Kidney (tissue), 14 donors: ENCODE results near the gene RAB13. TPM values are rescaled to one million over a fixed set of nuclear protein-coding genes. Genes with fewer than 3 reads are reported as not detected.

Source experiments
- DNase-seq, 5 donors: peaks; one replicate each; pipeline ENCODE4 v3.0.0-alpha.2; 2013 to 2020
- FAIRE-seq: peaks from 2 replicates; lab custom pipeline; 2012; peaks lifted over from hg19 to GRCh38; lab: Jason Lieb, UNC
- H3K27ac ChIP-seq, 2 donors: one replicate each; pipeline ENCODE4 v1.7.0; 2013; ENCODE audit warnings: low read depth in 2 of 2, low read length in 2 of 2, inconsistent platforms in 1 of 2
- H3K27me3 ChIP-seq: one replicate; pipeline ENCODE4 v1.7.1; 2013; ENCODE audit warnings: low read length, inconsistent platforms; ENCODE audit not compliant: control insufficient read depth, insufficient read depth
- H3K36me3 ChIP-seq, 3 donors: one replicate each; pipeline versions ENCODE4 v1.7.0 to v1.7.1; 2013; ENCODE audit warnings: low read length in 3 of 3, control low read depth in 1 of 3, inconsistent platforms in 1 of 3; ENCODE audit not compliant: insufficient read depth in 3 of 3, control insufficient read depth in 2 of 3
- H3K4me1 ChIP-seq, 3 donors: one replicate each; pipeline versions ENCODE4 v1.7.0 to v1.7.1; 2013; ENCODE audit warnings: low read length in 3 of 3, inconsistent platforms in 1 of 3, low read depth in 1 of 3; ENCODE audit not compliant: control insufficient read depth in 2 of 3, insufficient read depth in 2 of 3
- H3K4me3 ChIP-seq, 3 donors: one replicate each; pipeline versions ENCODE4 v1.7.0 to v1.8.1; 2013; ENCODE audit warnings: low read length in 3 of 3, control low read depth in 1 of 3, inconsistent platforms in 1 of 3
- H3K9ac ChIP-seq, 3 donors: one replicate each; pipeline versions ENCODE4 v1.7.0 to v1.7.1; 2013; ENCODE audit warnings: low read length in 3 of 3, control low read depth in 1 of 3, inconsistent platforms in 1 of 3
- H3K9me3 ChIP-seq, 3 donors: one replicate each; pipeline versions ENCODE4 v1.7.0 to v1.7.1; 2013; ENCODE audit warnings: low read length in 3 of 3, control low read depth in 1 of 3, inconsistent platforms in 1 of 3; ENCODE audit not compliant: control insufficient read depth in 2 of 3, insufficient read depth in 1 of 3
- intact Hi-C: fragments of 100-400 bp; cut with DNase I; formaldehyde crosslinking; loops from one replicate; pipeline ENCODE4 v1.11.1; 2022
- polyA plus RNA-seq: library from polyadenylated mRNA; stranded (reverse); fragments of 350-450 nt; fragmentation: Illumina TruSeq; extraction: RNeasy Lipid Tissue Mini Kit (QIAGEN cat#74804); gene quantifications from one replicate; pipeline ENCODE4 v1.2.3, GENCODE V29; 2014; ENCODE audit warnings: low read depth, low replicate concordance; ENCODE audit not compliant: insufficient read depth
- total RNA-seq: library from RNA; stranded (reverse); fragmentation: NEBNext Ultra II Directional; extraction: Animal tissue kit (Norgen Biotek cat#: 25700); gene quantifications from one replicate; pipeline ENCODE4 v1.2.1, GENCODE V29; 2021
- TF ChIP-seq, protein P1 (sequence below): IDR thresholded peaks from 3 replicates; pipeline ENCODE4 v1.5.1; 2012; ENCODE audit warnings: mild to moderate bottlenecking, moderate library complexity, borderline replicate concordance; ENCODE audit not compliant: insufficient read depth; ENCODE audit errors: extremely low read depth
- donor health status: control.
- donor health status: control.
- donor health status: control.
- donor health status: control.
- donor health status: control.
- donor health status: DM: yes; HTN: yes; CAD: no.
- donor health status: Normal renal cell carcinoma (clear cell type).

Gene RAB13
- total and polyA plus RNA-seq, 2 donors from 2014 or later = 142 to 226 TPM

DNA sequence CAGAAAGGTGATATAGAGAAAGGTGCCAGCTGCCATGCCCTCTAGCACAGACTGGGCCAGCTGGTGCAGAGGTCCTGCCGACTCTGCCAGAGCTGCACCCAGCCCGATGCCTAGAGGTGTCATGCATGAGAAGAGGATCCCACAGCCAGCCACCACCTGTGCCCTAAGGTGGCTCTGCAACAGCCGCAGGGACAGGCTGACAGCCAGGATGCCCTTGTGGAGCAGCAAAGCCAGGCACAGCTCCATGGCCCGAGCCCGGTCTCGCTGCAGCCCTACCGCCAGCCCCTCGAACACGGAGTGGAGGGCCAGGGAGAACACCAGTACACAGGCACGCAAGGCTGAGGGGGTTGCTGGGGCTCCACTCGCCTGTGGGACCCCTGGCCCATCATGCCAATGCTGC is 25.9 kb downstream of the RAB13 start:
- no peak for FAIRE-seq
- intact Hi-C loops = no loop called here
- no peaks in the 10 kb centered on the region for H3K27me3 ChIP-seq
- DNase-seq = peak in 1 of 5 donors; percentile 75
- no peak overlapping the region for H3K4me3 ChIP-seq
- peaks cover 0 to 13% (median 5%) of the 10 kb centered on the region in 3 donors for H3K36me3 ChIP-seq
- H3K9ac ChIP-seq = no peak overlapping the region
- no peak overlapping the region for H3K27ac ChIP-seq
- H3K4me1 ChIP-seq = peaks cover 0 to 40% (median 21%) of the 10 kb centered on the region in 3 donors
- H3K9me3 ChIP-seq = no peaks in the 10 kb centered on the region
- TF ChIP-seq, protein P1, sequence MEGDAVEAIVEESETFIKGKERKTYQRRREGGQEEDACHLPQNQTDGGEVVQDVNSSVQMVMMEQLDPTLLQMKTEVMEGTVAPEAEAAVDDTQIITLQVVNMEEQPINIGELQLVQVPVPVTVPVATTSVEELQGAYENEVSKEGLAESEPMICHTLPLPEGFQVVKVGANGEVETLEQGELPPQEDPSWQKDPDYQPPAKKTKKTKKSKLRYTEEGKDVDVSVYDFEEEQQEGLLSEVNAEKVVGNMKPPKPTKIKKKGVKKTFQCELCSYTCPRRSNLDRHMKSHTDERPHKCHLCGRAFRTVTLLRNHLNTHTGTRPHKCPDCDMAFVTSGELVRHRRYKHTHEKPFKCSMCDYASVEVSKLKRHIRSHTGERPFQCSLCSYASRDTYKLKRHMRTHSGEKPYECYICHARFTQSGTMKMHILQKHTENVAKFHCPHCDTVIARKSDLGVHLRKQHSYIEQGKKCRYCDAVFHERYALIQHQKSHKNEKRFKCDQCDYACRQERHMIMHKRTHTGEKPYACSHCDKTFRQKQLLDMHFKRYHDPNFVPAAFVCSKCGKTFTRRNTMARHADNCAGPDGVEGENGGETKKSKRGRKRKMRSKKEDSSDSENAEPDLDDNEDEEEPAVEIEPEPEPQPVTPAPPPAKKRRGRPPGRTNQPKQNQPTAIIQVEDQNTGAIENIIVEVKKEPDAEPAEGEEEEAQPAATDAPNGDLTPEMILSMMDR = no peak

DNA sequence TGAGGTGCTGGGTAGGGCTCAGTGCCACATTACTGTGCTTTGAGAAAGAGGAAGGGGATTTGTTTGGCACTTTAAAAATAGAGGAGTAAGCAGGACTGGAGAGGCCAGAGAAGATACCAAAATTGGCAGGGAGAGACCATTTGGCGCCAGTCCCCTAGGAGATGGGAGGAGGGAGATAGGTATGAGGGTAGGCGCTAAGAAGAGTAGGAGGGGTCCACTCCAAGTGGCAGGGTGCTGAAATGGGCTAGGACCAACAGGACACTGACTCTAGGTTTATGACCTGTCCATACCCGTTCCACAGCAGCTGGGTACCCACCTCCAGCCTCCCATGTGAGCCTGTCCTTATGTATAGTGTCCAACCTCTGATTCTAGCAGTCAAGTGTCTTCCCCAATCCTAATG is 26.7 kb downstream of the RAB13 start:
- no peaks in the 10 kb centered on the region for H3K9me3 ChIP-seq
- peak in 1 of 5 donors; percentile 8 for DNase-seq
- H3K4me1 ChIP-seq = peaks cover 0 to 40% (median 21%) of the 10 kb centered on the region in 3 donors
- TF ChIP-seq, protein P1 = no peak
- H3K36me3 ChIP-seq = peaks cover 0 to 13% (median 5%) of the 10 kb centered on the region in 3 donors
- no peaks in the 10 kb centered on the region for H3K27me3 ChIP-seq
- H3K27ac ChIP-seq = no peak overlapping the region
- H3K9ac ChIP-seq = no peak overlapping the region
- intact Hi-C loops = no loop called here
- FAIRE-seq = no peak
- H3K4me3 ChIP-seq = no peak overlapping the region

DNA sequence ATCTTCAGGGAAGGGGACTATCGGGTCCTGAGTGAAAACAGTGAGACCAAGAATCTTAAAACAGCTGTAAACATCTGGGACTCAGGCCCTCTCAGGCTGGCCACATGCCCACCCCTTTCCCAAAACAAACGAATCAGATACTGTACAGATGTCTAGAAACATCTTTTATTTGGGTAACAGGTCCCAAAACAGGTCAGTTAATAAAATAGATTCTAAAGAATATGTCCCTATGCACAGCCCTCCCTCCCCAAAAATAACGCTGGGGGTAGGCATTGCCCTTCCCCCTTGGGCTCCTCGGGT is 27.2 kb downstream of the RAB13 start:
- DNase-seq (peak in 1 of 5 donors; percentile 65), FAIRE-seq (no peak)
- H3K27me3 ChIP-seq = no peaks in the 10 kb centered on the region
- TF ChIP-seq, protein P1 = no peak
- H3K27ac ChIP-seq = peak overlapping the region; percentile 59 to 65
- peak overlapping the region; percentile 41 to 94 (median 85) for H3K4me3 ChIP-seq
- peaks cover 0 to 13% (median 5%) of the 10 kb centered on the region in 3 donors for H3K36me3 ChIP-seq
- no peaks in the 10 kb centered on the region for H3K9me3 ChIP-seq
- peak overlapping the region; percentile 22 to 38 (median 34) for H3K9ac ChIP-seq
- H3K4me1 ChIP-seq = peaks cover 0 to 38% (median 21%) of the 10 kb centered on the region in 3 donors
- intact Hi-C loops = no loop called here
